H9 (cell line): ENCODE measurements around the gene CCDC30. TPM values are rescaled to one million over a fixed set of nuclear protein-coding genes. Genes with fewer than 3 reads are reported as not detected.

Source experiments
- DNase-seq: peaks from one replicate; pipeline ENCODE4 v3.0.0-alpha.2; 2017
- H2AFZ ChIP-seq: one replicate; pipeline ENCODE4 v1.6.1; 2013; ENCODE audit warnings: mild to moderate bottlenecking, low read length, control low read depth, moderate library complexity
- H2AK5ac ChIP-seq: 2 replicates; pipeline ENCODE4 v1.6.1; 2013; ENCODE audit warnings: low read length, control low read depth, mixed read lengths; ENCODE audit not compliant: insufficient read length
- H2BK120ac ChIP-seq: one replicate; pipeline ENCODE4 v1.6.1; 2013; ENCODE audit warnings: low read depth, mild to moderate bottlenecking, low read length, control low read depth, inconsistent platforms; ENCODE audit not compliant: poor library complexity, severe bottlenecking
- H2BK12ac ChIP-seq: 2 replicates; pipeline ENCODE4 v1.6.1; 2013; ENCODE audit warnings: low read length, control low read depth, mixed read lengths, low read depth; ENCODE audit not compliant: insufficient read length
- H2BK15ac ChIP-seq: 2 replicates; pipeline ENCODE4 v1.6.1; 2013; ENCODE audit warnings: low read depth, low read length, control low read depth
- H2BK20ac ChIP-seq: one replicate; pipeline ENCODE4 v1.6.1; 2013; ENCODE audit warnings: low read depth, mild to moderate bottlenecking, low read length, control low read depth, inconsistent platforms; ENCODE audit not compliant: poor library complexity, severe bottlenecking
- H2BK5ac ChIP-seq: 2 replicates; pipeline ENCODE4 v1.6.1; 2013; ENCODE audit warnings: low read length, control low read depth, mixed read lengths; ENCODE audit not compliant: insufficient read length
- H3K14ac ChIP-seq: 2 replicates; pipeline ENCODE4 v1.6.1; 2013; ENCODE audit warnings: low read length, control low read depth; ENCODE audit not compliant: insufficient read depth
- H3K18ac ChIP-seq: 2 replicates; pipeline ENCODE4 v1.6.1; 2013; ENCODE audit warnings: low read depth, mild to moderate bottlenecking, mixed read lengths, low read length, control low read depth; ENCODE audit not compliant: insufficient read length
- H3K23ac ChIP-seq: 2 replicates; pipeline ENCODE4 v1.6.1; 2013; ENCODE audit warnings: low read length, control low read depth, mixed read lengths, low read depth; ENCODE audit not compliant: insufficient read length
- H3K23me2 ChIP-seq: 2 replicates; pipeline ENCODE4 v1.6.1; 2013; ENCODE audit warnings: low read depth, mild to moderate bottlenecking, mixed read lengths, low read length, control low read depth; ENCODE audit not compliant: insufficient read length, poor library complexity, severe bottlenecking
- H3K27ac ChIP-seq: 2 replicates; pipeline ENCODE4 v1.5.1; 2013; ENCODE audit warnings: low read length, control low read depth, mixed read lengths, low read depth; ENCODE audit not compliant: insufficient read length
- H3K27me3 ChIP-seq: 2 replicates; pipeline ENCODE4 v1.6.1; 2013; ENCODE audit warnings: low read length, control low read depth, inconsistent platforms; ENCODE audit not compliant: insufficient read depth
- H3K4ac ChIP-seq: 2 replicates; pipeline ENCODE4 v1.6.1; 2013; ENCODE audit warnings: low read depth, mild to moderate bottlenecking, control low read depth, inconsistent platforms, low read length, moderate library complexity
- H3K4me1 ChIP-seq: 2 replicates; pipeline ENCODE4 v1.6.1; 2013; ENCODE audit warnings: low read length, control low read depth, inconsistent platforms; ENCODE audit not compliant: insufficient read depth
- H3K4me2 ChIP-seq: 2 replicates; pipeline ENCODE4 v1.6.1; 2013; ENCODE audit warnings: low read length, control low read depth, mixed read lengths; ENCODE audit not compliant: insufficient read length, insufficient read depth
- H3K56ac ChIP-seq: 2 replicates; pipeline ENCODE4 v1.6.1; 2013; ENCODE audit warnings: low read depth, mild to moderate bottlenecking, mixed read lengths, low read length, control low read depth; ENCODE audit not compliant: insufficient read length
- H3K79me1 ChIP-seq: 2 replicates; pipeline ENCODE4 v1.6.1; 2013; ENCODE audit warnings: low read depth, mild to moderate bottlenecking, moderate library complexity, low read length, control low read depth, inconsistent platforms; ENCODE audit not compliant: insufficient read depth, poor library complexity, severe bottlenecking
- H3K79me2 ChIP-seq: 2 replicates; pipeline ENCODE4 v1.6.1; 2013; ENCODE audit warnings: low read length, control low read depth, inconsistent platforms; ENCODE audit not compliant: insufficient read depth
- H3K9ac ChIP-seq: 2 replicates; pipeline ENCODE4 v1.6.1; 2013; ENCODE audit warnings: low read length, control low read depth, mixed read lengths; ENCODE audit not compliant: insufficient read length; ENCODE audit errors: extremely low read depth
- H3K9me3 ChIP-seq: one replicate; pipeline ENCODE4 v1.6.1; 2013; ENCODE audit warnings: low read depth, low read length, inconsistent platforms; ENCODE audit not compliant: control insufficient read depth
- H3T11ph ChIP-seq: one replicate; pipeline ENCODE4 v1.6.1; 2013; ENCODE audit warnings: mild to moderate bottlenecking, low read length, control low read depth, inconsistent platforms
- H4K20me1 ChIP-seq: one replicate; pipeline ENCODE4 v1.6.1; 2013; ENCODE audit not compliant: control insufficient read depth, insufficient read length, insufficient read depth
- H4K5ac ChIP-seq: 2 replicates; pipeline ENCODE4 v1.6.1; 2013; ENCODE audit warnings: low read depth, mild to moderate bottlenecking, mixed read lengths, low read length, control low read depth; ENCODE audit not compliant: insufficient read length
- H4K8ac ChIP-seq: replicated peaks from 2 replicates; pipeline ENCODE4 v1.6.1; 2013; ENCODE audit warnings: low read length, control low read depth, mixed read lengths, low read depth; ENCODE audit not compliant: insufficient read length
- H4K91ac ChIP-seq: 2 replicates; pipeline ENCODE4 v1.6.1; 2013; ENCODE audit warnings: low read depth, mild to moderate bottlenecking, moderate library complexity, mixed read lengths, low read length, control low read depth; ENCODE audit not compliant: insufficient read length
- H3K27ac Mint-ChIP-seq, 3 experiments: 2 replicates in 2 of 3; 3 replicates in 1 of 3; pipeline ENCODE4 v1.8.0; 2020 to 2021; ENCODE audit warnings: mixed read lengths in 3 of 3, mild to moderate bottlenecking in 1 of 3, moderate library complexity in 1 of 3
- H3K27me3 Mint-ChIP-seq: 2 replicates; pipeline ENCODE4 v1.8.0; 2021; ENCODE audit warnings: low read depth, mild to moderate bottlenecking, moderate library complexity, mixed read lengths
- H3K36me3 Mint-ChIP-seq, 3 experiments: 2 replicates in 2 of 3; 3 replicates in 1 of 3; pipeline ENCODE4 v1.8.0; 2020 to 2021; ENCODE audit warnings: low read depth in 3 of 3, mixed read lengths in 3 of 3; ENCODE audit not compliant: insufficient read depth in 1 of 3
- H3K4me1 Mint-ChIP-seq, 2 experiments: 2 replicates each; pipeline ENCODE4 v1.8.0; 2020; ENCODE audit warnings: mixed read lengths in 2 of 2
- H3K4me3 Mint-ChIP-seq, 2 experiments: 2 replicates in 1 of 2; 3 replicates in 1 of 2; pipeline ENCODE4 v1.8.0; 2020 to 2021; ENCODE audit warnings: mild to moderate bottlenecking in 2 of 2, mixed read lengths in 2 of 2, moderate library complexity in 1 of 2
- H3K9me3 Mint-ChIP-seq, 2 experiments: 2 replicates in 1 of 2; 3 replicates in 1 of 2; pipeline ENCODE4 v1.8.0; 2020; ENCODE audit warnings: mild to moderate bottlenecking in 2 of 2, mixed read lengths in 2 of 2, moderate library complexity in 1 of 2
- WGBS: extraction: QIAGEN DNeasy Blood & Tissue Kit; methylation state at CpG from one replicate; pipeline ENCODE4 v1.1.7; 2013; ENCODE audit warnings: missing lambda C conversion rate, low lambda C conversion rate, mixed read lengths; ENCODE audit not compliant: insufficient read length; ENCODE audit errors: extremely low coverage; 5-methylcytosine and 5-hydroxymethylcytosine counted together
- total RNA-seq: library from RNA; stranded (reverse); gene quantifications from 2 replicates; pipeline ENCODE4 v1.2.1, GENCODE V29; 2021
- TF ChIP-seq, protein P1 (sequence below): fragments of 200-600 bp; sonication (generic); conservative IDR thresholded peaks from 3 replicates; pipeline ENCODE4 v1.8.0; 2021; ENCODE audit warnings: antibody characterized with exemption, mild to moderate bottlenecking

CCDC30 gene
- total RNA-seq, 1 experiment from 2014 or later = 1.8 TPM

DNA sequence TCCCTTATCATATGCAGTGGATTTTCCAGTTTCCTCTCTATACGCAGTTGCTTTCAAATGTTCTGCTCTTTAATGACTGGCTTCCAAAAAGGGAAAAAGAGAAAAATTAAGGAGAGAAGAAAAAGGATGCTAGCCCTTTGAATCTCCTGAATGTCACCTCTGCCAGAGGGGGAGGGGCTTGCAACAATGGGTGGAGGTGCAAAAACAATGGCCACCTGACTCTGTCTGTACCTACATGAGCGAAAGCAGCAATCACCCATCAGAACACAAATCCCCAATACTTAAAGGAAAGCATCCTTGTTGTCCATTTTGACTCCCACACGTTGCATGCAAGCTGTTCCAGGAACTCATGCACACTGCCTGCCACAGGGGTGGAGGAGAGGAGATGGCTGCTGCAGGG lies 61.2 kb downstream of the CCDC30 start:
- no peak overlapping the region for H2BK120ac ChIP-seq
- H3K4me1 ChIP-seq = peaks cover 2% of the 10 kb centered on the region; the same call in 1 of the 2 replicates
- H3K27ac Mint-ChIP-seq = no peak overlapping the region
- H3K79me2 ChIP-seq = no peaks in the 10 kb centered on the region
- H3K14ac ChIP-seq = no peak overlapping the region
- no peak for DNase-seq
- H3K36me3 Mint-ChIP-seq = peaks cover 0 to 10% (median 4%) of the 10 kb centered on the region in 3 experiments; a peak in 6 of 7 replicates
- H2BK15ac ChIP-seq = no peak overlapping the region
- H2BK5ac ChIP-seq = no peak overlapping the region
- H3K56ac ChIP-seq = no peak overlapping the region
- H3K9ac ChIP-seq = no peak overlapping the region
- no peak overlapping the region for H3K4ac ChIP-seq
- no peaks in the 10 kb centered on the region for H3K79me1 ChIP-seq
- no peak overlapping the region for H3K4me2 ChIP-seq
- no peak overlapping the region for H3T11ph ChIP-seq
- no peak overlapping the region for H3K27ac ChIP-seq
- H3K4me3 Mint-ChIP-seq = no peak overlapping the region
- H3K23me2 ChIP-seq = no peaks in the 10 kb centered on the region
- H2AFZ ChIP-seq = no peak overlapping the region
- H3K23ac ChIP-seq = no peak overlapping the region
- no peak overlapping the region for H4K8ac ChIP-seq
- H3K18ac ChIP-seq = no peak overlapping the region
- H4K5ac ChIP-seq = no peak overlapping the region
- no peak overlapping the region for H2BK20ac ChIP-seq
- H3K9me3 ChIP-seq = no peaks in the 10 kb centered on the region
- H4K91ac ChIP-seq = no peak overlapping the region
- no peaks in the 10 kb centered on the region for H3K27me3 ChIP-seq
- H3K9me3 Mint-ChIP-seq = peaks cover 16 to 22% of the 10 kb centered on the region in 2 experiments
- H4K20me1 ChIP-seq = no peaks in the 10 kb centered on the region
- H2AK5ac ChIP-seq = no peak overlapping the region
- no peak overlapping the region for H2BK12ac ChIP-seq
- peaks cover 10 to 11% of the 10 kb centered on the region in 2 experiments for H3K4me1 Mint-ChIP-seq
- TF ChIP-seq, protein P1, sequence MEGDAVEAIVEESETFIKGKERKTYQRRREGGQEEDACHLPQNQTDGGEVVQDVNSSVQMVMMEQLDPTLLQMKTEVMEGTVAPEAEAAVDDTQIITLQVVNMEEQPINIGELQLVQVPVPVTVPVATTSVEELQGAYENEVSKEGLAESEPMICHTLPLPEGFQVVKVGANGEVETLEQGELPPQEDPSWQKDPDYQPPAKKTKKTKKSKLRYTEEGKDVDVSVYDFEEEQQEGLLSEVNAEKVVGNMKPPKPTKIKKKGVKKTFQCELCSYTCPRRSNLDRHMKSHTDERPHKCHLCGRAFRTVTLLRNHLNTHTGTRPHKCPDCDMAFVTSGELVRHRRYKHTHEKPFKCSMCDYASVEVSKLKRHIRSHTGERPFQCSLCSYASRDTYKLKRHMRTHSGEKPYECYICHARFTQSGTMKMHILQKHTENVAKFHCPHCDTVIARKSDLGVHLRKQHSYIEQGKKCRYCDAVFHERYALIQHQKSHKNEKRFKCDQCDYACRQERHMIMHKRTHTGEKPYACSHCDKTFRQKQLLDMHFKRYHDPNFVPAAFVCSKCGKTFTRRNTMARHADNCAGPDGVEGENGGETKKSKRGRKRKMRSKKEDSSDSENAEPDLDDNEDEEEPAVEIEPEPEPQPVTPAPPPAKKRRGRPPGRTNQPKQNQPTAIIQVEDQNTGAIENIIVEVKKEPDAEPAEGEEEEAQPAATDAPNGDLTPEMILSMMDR = no peak
- H3K27me3 Mint-ChIP-seq = no peaks in the 10 kb centered on the region; the same call in 1 of the 2 replicates
- no CpG with 5 or more reads among the region's 3 CpGs for WGBS
